OCI-LY3 (cell line): ENCODE measurements around the gene NOL4L.

Experiments used
- EZH2phosphoT487 ChIP-seq: fragments of 200-600 bp; shearing (Covaris generic); IDR thresholded peaks from 2 replicates; pipeline ENCODE4 v1.6.1; 2018; ENCODE audit warnings: antibody characterized with exemption, mixed run types, low read depth
- TF ChIP-seq, protein P1 (sequence below): fragments of 200-600, 300-600 bp; sonication (generic); IDR thresholded peaks from 2 replicates; pipeline ENCODE4 v1.5.1; 2014; ENCODE audit warnings: antibody characterized with exemption, low read length, low read depth

GRCh38 chr20:32606790-32607189 is 21.7 kb upstream of the NOL4L start:
- TF ChIP-seq, protein P1, sequence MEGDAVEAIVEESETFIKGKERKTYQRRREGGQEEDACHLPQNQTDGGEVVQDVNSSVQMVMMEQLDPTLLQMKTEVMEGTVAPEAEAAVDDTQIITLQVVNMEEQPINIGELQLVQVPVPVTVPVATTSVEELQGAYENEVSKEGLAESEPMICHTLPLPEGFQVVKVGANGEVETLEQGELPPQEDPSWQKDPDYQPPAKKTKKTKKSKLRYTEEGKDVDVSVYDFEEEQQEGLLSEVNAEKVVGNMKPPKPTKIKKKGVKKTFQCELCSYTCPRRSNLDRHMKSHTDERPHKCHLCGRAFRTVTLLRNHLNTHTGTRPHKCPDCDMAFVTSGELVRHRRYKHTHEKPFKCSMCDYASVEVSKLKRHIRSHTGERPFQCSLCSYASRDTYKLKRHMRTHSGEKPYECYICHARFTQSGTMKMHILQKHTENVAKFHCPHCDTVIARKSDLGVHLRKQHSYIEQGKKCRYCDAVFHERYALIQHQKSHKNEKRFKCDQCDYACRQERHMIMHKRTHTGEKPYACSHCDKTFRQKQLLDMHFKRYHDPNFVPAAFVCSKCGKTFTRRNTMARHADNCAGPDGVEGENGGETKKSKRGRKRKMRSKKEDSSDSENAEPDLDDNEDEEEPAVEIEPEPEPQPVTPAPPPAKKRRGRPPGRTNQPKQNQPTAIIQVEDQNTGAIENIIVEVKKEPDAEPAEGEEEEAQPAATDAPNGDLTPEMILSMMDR = no peak
- TF ChIP-seq EZH2phosphoT487 = no peak
